ENCODE data around the gene TIGD3.

Gene TIGD3

GRCh38 chr11:65321828-65322485, 32.6 kb upstream of the TIGD3 start:
- Histone ChIP-seq H3K9ac (ENCODE audit: low read length) (no peak overlapping the region), H3F3A (ENCODE audit: insufficient read depth, low read length) (no peaks in the 10 kb centered on the region)

GRCh38 chr11:65323813-65324212, 30.7 kb upstream of the TIGD3 start:
- Histone ChIP-seq H3K4me1 (ENCODE audit: low read length) (no peaks in the 10 kb centered on the region), H3K4me2 (ENCODE audit: low read depth, low read length) (no peak overlapping the region), H3K36me3 (replicated peaks; ENCODE audit: insufficient read depth, low read length) (no peaks in the 10 kb centered on the region), H3F3A (ENCODE audit: insufficient read depth, low read length) (no peaks in the 10 kb centered on the region), H2AFZ (ENCODE audit: low read length) (no peak overlapping the region), H3K9ac (ENCODE audit: low read length) (no peak overlapping the region), H3K79me2 (ENCODE audit: low read length) (no peaks in the 10 kb centered on the region), H3K27ac (ENCODE audit: low read length) (no peak overlapping the region), H3K9me2 (replicated peaks; ENCODE audit: insufficient read depth, low read length) (no peaks in the 10 kb centered on the region), H3K27me3 (replicated peaks; ENCODE audit: insufficient read depth, low read length) (no peaks in the 10 kb centered on the region), H4K20me1 (ENCODE audit: insufficient read depth, low read length) (no peaks in the 10 kb centered on the region), H3K4me3 (ENCODE audit: low read length) (no peak overlapping the region), H3K9me3 (replicated peaks; ENCODE audit: insufficient read depth, low read length) (no peaks in the 10 kb centered on the region)
- no peak for DNase-seq
- TF ChIP-seq CTCF (IDR thresholded peaks at IDR 0.05; ENCODE audit: low read length): no peak

More at GRCh38 chr11:65321828-65322485, 32.6 kb upstream of the TIGD3 start:
- TF ChIP-seq EZH2phosphoT487 (IDR thresholded peaks at IDR 0.05; ENCODE audit: low read length): no peak
- no peak for TF ChIP-seq EZH2 (optimal IDR thresholded peaks at IDR 0.05; ENCODE audit: low read depth, low read length)
- TF ChIP-seq CTCF (IDR thresholded peaks at IDR 0.05; ENCODE audit: low read length): no peak
- H3K4me3 ChIP-seq (ENCODE audit: low read length): no peak overlapping the region
- no peak overlapping the region for H3K27ac ChIP-seq (ENCODE audit: low read length)
- H3K9me3 ChIP-seq (replicated peaks; ENCODE audit: insufficient read depth, low read length): no peaks in the 10 kb centered on the region
- no peaks in the 10 kb centered on the region for H3K27me3 ChIP-seq (replicated peaks; ENCODE audit: insufficient read depth, low read length)
- H3K9me2 ChIP-seq (replicated peaks; ENCODE audit: insufficient read depth, low read length): no peaks in the 10 kb centered on the region
- no peak for DNase-seq
- H3K36me3 ChIP-seq (replicated peaks; ENCODE audit: insufficient read depth, low read length): no peaks in the 10 kb centered on the region
- no peak overlapping the region for H3K4me2 ChIP-seq (ENCODE audit: low read depth, low read length)
- H3K79me2 ChIP-seq (ENCODE audit: low read length): no peaks in the 10 kb centered on the region
- H4K20me1 ChIP-seq (ENCODE audit: insufficient read depth, low read length): no peaks in the 10 kb centered on the region
- H2AFZ ChIP-seq (ENCODE audit: low read length): no peak overlapping the region
- no peaks in the 10 kb centered on the region for H3K4me1 ChIP-seq (ENCODE audit: low read length)

- Histone ChIP-seq H3K9me3 (replicated peaks; ENCODE audit: insufficient read depth, low read length) (no peaks in the 10 kb centered on the region), H3F3A (ENCODE audit: insufficient read depth, low read length) (no peaks in the 10 kb centered on the region), H4K20me1 (ENCODE audit: insufficient read depth, low read length) (no peaks in the 10 kb centered on the region), H3K27ac (ENCODE audit: low read length) (no peak overlapping the region), H3K4me1 (ENCODE audit: low read length) (0 out of 2 replicates have a peak, but pooled peaks cover 4% of the 10 kb centered on the region), H3K9ac (ENCODE audit: low read length) (no peak overlapping the region), H3K9me2 (replicated peaks; ENCODE audit: insufficient read depth, low read length) (no peaks in the 10 kb centered on the region), H3K4me2 (ENCODE audit: low read depth, low read length) (no peak overlapping the region), H2AFZ (ENCODE audit: low read length) (no peak overlapping the region), H3K4me3 (ENCODE audit: low read length) (no peak overlapping the region), H3K27me3 (replicated peaks; ENCODE audit: insufficient read depth, low read length) (no peaks in the 10 kb centered on the region), H3K79me2 (ENCODE audit: low read length) (no peaks in the 10 kb centered on the region), H3K36me3 (replicated peaks; ENCODE audit: insufficient read depth, low read length) (no peaks in the 10 kb centered on the region)
- no peak for DNase-seq
- TF ChIP-seq EZH2phosphoT487 (IDR thresholded peaks at IDR 0.05; ENCODE audit: low read length) (no peak), CTCF (IDR thresholded peaks at IDR 0.05; ENCODE audit: low read length) (no peak), EZH2 (optimal IDR thresholded peaks at IDR 0.05; ENCODE audit: low read depth, low read length) (no peak)
Measured at GRCh38 chr11:65325435-65325834, 29.1 kb upstream of the TIGD3 start.

Data from MM.1S (cell line).